ENCODE data around the gene ROBO1. TPM values are rescaled to one million over a fixed set of nuclear protein-coding genes. Genes with fewer than 3 reads are reported as not detected.
"Not testable (repeated sequence)": the region's sequence is repeated elsewhere in the genome, so short reads cannot be mapped to it uniquely, and the experiment has no call there.

Gene ROBO1
- polyA plus RNA-seq, 4 donors, result 98.5 to 142 (median 110) TPM

DNA sequence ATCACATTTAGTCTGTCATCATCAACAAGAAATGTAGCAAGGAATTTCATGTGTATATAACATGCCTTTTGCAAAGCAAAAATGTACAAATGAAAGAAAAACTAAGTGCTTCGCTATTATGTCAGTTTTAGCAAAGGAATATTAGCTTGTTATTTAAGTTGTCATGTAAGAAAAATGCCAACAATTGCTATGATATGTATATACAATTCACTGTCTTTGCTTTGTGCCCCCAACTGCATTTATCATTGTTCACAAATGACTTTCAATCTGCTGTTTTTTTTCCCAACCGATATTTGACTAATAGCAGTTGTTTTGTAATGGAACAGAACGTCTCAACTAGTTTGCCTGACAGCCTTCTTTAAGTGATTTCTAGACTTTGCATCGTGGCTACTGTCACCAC, 207.1 kb downstream of the ROBO1 start:
- DNase-seq (ENCODE audit: low read depth in 4 of 4, low spot score in 3 of 4), result no peak

DNA sequence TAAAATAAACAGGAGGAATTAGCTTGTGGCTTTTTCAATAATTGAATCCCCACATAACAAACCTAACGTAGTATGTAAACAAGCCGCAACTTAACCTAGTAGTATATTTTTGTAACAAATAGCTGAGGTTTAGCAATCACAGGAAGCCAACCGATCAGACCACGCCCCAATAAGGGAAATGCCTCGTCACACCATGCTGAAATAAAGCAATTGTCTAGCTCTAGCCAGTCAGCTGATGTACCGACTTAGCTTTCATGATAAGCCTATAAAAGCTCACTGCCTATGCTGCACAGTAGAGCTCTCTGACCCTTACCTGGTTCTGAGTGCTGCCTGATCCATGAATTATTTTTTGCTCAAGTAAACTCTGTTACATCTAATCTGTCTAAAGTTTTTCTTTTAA, 208.9 kb downstream of the ROBO1 start:
- DNase-seq (ENCODE audit: low read depth in 4 of 4, low spot score in 3 of 4), result no peak

GRCh38 chr3:79555655-79556054, 212.1 kb downstream of the ROBO1 start:
- no peak for DNase-seq (ENCODE audit: low read depth in 4 of 4, low spot score in 3 of 4)

- DNase-seq (ENCODE audit: low read depth in 4 of 4, low spot score in 3 of 4), result no peak
Observed at GRCh38 chr3:79551997-79552396, 215.8 kb downstream of the ROBO1 start.

GRCh38 chr3:79551321-79551892, 216.4 kb downstream of the ROBO1 start:
- DNase-seq (ENCODE audit: low read depth in 4 of 4, low spot score in 3 of 4), result no peak

DNA sequence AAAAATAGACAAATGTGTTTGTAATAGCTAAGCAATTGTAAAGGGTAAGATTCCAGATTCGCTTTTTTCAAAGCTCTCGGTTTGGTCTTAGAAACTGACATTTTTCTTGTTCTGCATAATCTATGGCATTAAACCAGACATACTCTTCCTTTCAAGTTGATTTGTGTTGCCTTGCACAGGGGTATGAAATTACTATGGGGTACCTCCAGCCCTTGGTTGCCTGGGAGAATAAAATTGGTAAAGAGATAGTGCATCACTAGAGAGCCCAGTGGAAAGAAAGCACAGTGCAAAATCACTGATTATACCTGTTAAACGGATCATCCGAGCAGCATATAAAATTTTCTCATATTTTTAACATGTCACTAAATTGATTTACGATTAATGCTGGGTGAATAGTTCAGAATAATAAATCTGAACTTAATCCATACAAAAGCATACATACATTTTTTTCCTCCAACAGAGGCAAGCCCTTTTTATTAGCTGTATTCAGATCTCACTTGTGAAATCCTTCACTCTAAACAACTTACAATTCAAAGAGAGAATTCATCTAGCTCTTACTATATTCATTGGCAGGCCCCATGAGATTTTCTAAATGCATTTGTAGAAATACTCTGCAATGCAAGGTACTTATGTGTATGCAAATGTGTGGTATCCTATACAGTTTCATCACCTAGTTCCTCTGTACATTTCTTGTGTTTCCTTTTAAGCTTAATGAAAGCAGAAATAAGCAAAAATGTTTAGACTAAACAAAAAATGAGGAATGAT, 224.4 kb downstream of the ROBO1 start:
- DNase-seq (ENCODE audit: low read depth in 4 of 4, low spot score in 3 of 4), result no peak

DNA sequence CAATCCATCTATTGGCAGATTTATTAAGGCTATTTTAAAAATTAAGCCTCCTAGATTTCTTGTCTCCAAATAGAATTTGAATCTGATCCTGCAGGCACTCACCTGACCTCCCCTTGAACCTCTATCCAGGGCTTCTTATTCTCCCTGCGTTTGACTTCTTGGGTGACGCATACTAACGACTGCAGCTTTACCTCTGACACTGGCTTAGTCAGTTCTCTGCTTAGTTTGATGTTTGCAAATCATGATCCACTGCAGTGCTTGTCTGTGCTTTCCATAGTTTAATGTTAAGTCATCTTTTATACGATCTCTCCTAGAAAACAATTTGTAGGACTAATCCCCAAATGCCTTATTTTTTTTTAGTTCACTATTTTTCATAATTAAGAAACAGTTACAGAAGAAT, 233.1 kb downstream of the ROBO1 start:
- no peak for DNase-seq (ENCODE audit: low read depth in 4 of 4, low spot score in 3 of 4)

DNA sequence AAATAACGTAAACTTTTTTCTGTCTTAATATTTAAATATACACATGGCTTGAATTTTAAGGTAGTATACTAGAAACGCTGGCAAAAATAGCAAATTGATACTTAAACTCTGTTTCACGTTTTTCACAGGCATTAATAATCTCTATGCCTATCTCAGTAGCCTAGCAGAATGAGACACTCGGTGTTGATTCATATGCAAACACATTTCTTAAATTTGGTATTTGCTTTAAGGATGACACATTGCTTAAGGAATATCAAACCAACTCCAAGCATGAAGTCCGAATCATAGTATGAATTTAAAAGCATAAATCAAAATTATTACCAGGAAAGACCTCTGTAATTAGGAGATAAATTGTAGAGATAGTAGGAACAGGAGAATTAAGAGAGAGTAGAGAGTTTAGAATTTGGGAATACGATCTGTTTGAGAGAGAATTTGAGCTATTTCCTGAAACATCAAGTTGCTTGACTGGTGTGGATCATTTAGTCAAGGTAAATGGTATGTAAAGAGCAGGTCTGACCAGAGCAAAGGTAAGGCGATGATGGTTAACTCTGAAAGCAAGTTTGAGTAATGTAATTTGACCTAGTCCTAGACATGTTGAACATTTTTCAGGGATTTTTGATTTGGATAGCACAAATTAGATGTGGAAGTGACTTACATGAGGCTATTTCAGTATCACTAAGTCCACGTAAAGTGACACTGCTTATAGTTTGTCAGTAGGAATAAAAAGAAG, 236.1 kb downstream of the ROBO1 start:
- DNase-seq (ENCODE audit: low read depth in 4 of 4, low spot score in 3 of 4), result no peak

DNA sequence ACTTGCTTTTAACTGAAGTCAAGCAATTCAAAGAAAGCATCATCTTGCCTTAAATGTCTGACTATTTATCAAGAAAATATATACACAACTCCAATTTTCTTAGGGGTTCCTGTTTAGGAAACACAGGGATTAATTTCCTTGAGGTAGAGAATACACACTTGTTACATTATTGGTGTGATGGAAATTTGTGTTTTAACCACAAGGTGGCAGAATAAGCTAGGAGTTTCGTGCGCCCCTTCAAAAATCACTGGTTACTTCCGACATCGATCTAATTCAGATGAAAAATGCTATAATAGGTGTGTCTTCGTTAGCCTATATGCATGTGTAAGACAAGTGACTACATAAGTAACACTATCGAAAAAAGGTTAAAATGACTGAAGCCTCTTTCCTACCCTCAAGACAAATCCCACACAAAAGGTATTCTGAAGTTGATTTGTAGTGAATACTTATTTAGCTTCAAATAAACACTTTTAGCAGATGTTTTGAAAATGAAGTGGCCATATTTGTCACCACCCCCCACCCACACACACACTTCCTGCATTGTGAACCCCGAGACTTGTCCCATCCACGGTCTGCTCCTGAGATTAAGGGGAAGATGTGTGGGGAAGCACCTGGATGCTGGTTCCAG, 246.5 kb downstream of the ROBO1 start:
- DNase-seq (ENCODE audit: low read depth in 4 of 4, low spot score in 3 of 4), result peak in 3 of 4 donors; percentile 16 to 25 (median 18)

GRCh38 chr3:79517766-79518413, 249.9 kb downstream of the ROBO1 start:
- DNase-seq (ENCODE audit: low read depth in 4 of 4, low spot score in 3 of 4), result no peak

- no peak for DNase-seq (ENCODE audit: low read depth in 4 of 4, low spot score in 3 of 4)
Observed at GRCh38 chr3:79516795-79517194, 251.0 kb downstream of the ROBO1 start.

GRCh38 chr3:79515072-79515471, 252.7 kb downstream of the ROBO1 start:
- DNase-seq (ENCODE audit: low read depth in 4 of 4, low spot score in 3 of 4), result no peak

DNA sequence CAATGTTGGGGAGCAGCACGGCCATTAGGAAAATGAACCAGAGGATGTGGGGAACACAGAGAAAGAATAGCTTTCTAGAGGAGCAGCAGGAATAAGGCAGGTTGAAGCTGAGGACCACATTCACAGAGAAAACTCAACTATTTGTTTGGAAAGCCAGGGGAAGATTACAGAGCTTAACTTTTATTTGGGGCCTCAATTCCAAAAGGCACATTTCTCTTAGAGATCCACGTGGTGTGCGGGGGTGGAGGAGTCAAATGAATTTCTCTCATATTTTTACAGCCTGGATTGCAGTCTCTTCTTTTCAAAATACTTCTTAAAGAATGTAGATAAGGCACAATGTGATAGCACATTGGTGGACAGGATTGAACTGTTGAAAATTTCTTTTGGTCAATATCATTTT, 253.7 kb downstream of the ROBO1 start:
- DNase-seq (ENCODE audit: low read depth in 4 of 4, low spot score in 3 of 4), result no peak

DNA sequence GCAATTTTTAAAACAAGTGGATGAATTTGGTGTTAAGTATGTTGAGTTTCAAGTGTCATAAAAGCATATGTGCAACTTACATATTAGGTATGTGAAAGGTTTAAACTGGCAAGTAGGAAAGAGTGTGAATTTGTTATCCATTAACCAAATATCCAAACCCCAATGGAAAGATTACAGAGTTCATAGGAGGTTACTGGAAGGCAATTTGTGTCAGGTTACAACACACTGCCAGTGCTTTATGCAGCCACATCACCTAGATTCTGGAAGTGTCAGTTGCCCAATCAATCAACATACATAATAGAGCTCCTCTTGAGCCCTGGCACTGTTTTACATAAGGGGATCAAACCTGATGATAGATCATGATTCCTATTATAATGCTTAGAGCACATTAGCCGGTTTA, 261.0 kb downstream of the ROBO1 start:
- no peak for DNase-seq (ENCODE audit: low read depth in 4 of 4, low spot score in 3 of 4)

- DNase-seq (ENCODE audit: low read depth in 4 of 4, low spot score in 3 of 4), result not testable (repeated sequence)
Observed at GRCh38 chr3:79502216-79502681, 265.5 kb downstream of the ROBO1 start.

- DNase-seq (ENCODE audit: low read depth in 4 of 4, low spot score in 3 of 4), result no peak
Observed at GRCh38 chr3:79497447-79498111, 270.2 kb downstream of the ROBO1 start.

DNA sequence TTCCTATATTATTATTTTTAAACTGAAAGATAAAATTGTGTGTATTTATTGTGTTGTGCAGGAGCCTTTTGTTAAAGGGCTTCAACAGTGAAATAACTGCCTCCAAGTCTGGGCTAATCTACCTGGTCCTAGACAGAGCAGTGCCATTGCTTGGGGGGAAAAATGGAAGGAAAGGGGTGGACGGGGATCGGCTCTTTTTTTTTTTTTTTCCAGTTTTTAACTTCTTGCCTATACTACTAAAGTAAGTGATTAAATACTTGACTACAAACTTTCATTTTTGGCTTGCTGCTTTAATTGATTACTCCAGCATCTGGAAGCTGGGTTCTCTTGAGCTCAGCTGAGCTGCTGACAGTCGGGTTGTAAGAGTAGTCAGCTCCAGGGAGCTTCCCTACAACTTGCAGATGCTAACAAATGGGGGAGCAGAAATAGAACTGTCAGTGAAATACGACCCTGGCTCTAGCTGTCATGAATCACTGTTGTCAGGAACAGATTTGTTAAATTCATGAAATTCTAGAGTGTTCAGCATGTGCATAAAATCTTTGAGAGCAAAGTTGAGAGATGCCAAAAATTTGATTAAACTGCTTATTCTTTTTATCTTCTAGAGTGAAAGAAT, 276.7 kb downstream of the ROBO1 start:
- no peak for DNase-seq (ENCODE audit: low read depth in 4 of 4, low spot score in 3 of 4)

DNA sequence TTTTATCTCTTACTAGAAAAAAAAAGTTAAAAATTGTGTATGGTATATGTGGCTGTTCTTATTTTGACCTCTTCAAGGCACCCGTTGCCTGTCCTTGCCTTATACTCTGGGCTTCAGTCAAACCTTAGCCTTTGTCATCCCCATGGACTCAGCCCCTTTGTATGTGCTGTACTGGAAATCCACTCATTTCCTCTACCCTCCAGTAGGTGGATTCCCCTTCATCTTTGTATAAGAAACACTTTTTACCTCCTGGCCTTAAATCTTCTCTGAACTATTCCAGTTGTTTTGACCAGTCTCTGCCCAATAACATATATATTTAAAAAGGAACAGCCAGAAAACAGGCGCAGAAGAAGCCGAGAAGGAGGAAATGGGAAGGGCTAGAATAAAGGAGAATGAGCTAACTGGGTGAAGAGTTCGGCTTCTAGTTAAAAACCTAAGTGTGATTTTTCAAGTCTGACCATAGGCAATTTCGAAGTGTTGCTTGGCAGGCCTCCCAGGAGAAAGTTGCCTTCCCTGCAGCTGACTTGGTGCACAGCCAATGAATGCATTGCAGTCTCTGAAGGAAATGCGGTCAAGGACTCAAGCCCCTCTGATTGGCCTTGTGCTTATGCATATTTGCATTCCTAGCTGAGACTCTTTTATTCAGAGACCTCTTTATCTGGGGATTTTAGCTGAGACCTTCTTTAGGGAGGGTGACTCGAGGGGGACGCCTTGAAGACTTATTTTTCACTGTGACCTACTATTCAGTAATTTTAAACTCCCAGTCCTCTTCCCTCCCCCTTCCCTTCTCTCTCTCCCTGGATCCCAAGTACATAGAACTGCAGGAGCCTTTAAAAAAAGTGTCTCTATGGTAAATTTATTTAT, 277.4 kb downstream of the ROBO1 start:
- peak; percentile 42 to 65 (median 52) for DNase-seq (ENCODE audit: low read depth in 4 of 4, low spot score in 3 of 4)

DNA sequence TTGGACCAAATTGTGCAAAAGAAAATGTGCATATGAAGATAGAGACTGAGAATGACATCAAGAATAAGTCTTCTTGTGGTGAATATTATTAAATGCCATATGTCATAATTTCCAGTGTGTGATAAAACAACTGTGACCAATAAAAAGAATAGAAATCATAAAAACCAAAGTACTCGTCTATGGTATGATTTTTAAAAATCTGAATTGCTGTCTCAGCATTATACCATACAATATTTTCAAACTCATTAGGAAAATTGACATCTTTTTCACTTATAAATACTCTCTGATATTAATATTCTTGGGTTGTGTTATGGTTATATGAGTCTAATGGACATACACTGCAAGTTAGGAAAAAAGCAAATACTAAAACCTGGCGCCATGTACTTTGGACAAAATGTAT, 279.4 kb downstream of the ROBO1 start:
- DNase-seq (ENCODE audit: low read depth in 4 of 4, low spot score in 3 of 4), result no peak
